Mesothelial cell of epicardium (in vitro differentiated cells): ENCODE data around the gene USP22. TPM values are rescaled to one million over a fixed set of nuclear protein-coding genes. Genes with fewer than 3 reads are reported as not detected.

Source experiments
- DNase-seq, 2 experiments: peaks; one replicate each; pipeline ENCODE4 v3.0.0; 2021; ENCODE audit warnings: low spot score in 2 of 2; ENCODE audit not compliant: unreplicated experiment in 2 of 2
- H3K27ac Mint-ChIP-seq: 2 replicates; pipeline ENCODE4 v1.8.0; 2021; ENCODE audit warnings: mixed read lengths
- H3K27me3 Mint-ChIP-seq: 2 replicates; pipeline ENCODE4 v1.8.0; 2021; ENCODE audit warnings: low read depth, mixed read lengths
- H3K36me3 Mint-ChIP-seq: 2 replicates; pipeline ENCODE4 v1.8.0; 2021; ENCODE audit warnings: mixed read lengths
- H3K4me1 Mint-ChIP-seq: 2 replicates; pipeline ENCODE4 v1.8.0; 2021; ENCODE audit warnings: mixed read lengths
- H3K4me3 Mint-ChIP-seq: 2 replicates; pipeline ENCODE4 v1.8.0; 2021; ENCODE audit warnings: mild to moderate bottlenecking, moderate library complexity, mixed read lengths
- H3K9me3 Mint-ChIP-seq: 2 replicates; pipeline ENCODE4 v1.8.0; 2021; ENCODE audit warnings: mixed read lengths
- CTCF ChIP-seq: fragments of 200-600 bp; sonication (generic); IDR thresholded peaks from one replicate; pipeline ENCODE4 v1.5.0; 2021; ENCODE audit warnings: antibody characterized with exemption; ENCODE audit not compliant: unreplicated experiment
- total RNA-seq: library from RNA; stranded (reverse); gene quantifications from 3 replicates; pipeline ENCODE4 v1.2.1, GENCODE V29; 2021

USP22 gene
- total RNA-seq, 1 donor from 2014 or later, result 348 TPM

DNA sequence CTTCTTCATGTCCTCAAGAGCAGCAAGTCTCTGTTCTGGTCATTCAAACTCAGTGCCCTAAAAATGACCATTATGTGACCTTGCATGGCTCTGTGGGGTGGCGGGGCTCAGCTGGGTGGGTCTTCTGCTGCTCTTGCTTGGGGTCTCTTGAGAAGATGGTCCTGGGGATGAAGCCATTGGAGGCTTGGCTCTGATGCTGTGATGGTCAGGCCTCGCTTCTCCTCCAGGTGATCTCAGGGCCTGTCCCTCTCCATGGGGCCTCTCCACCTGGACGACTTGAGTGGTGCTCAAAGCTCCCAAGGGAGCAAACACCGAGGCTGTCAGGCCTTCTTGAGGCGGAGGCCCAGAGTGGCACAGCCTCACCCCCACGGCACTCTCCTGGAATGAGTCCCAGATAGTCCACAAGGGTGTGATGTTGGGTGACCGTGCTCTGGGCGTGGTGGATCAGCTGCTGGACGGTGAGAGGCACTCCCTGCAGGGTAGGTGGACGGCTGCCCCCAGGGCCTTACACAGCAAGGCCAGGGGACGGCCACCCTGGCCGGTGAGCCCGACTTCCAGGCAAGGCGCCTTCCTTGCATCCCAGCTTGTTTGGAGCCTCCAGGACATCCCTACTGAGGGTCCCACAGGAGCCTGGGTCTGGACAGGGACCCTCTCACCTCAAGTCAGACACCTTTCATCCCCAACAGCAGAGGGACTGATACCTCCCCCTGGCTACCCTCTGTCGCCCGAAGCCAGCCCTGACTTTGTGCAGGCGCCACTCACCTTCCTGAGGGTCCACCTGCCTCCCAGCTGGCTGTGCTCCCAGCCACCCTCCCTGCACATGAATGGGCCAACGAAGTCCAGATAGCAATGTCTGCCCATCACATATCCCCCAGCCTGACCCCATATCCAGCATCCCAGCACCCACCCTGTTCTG, 48.7 kb downstream of the USP22 start:
- Mint-ChIP-seq H3K9me3 (no peaks in the 10 kb centered on the region), H3K27ac (peak overlapping the region; percentile 21), H3K4me1 (peaks cover 24% of the 10 kb centered on the region), H3K27me3 (no peaks in the 10 kb centered on the region), H3K36me3 (peaks cover 4% of the 10 kb centered on the region), H3K4me3 (no peak overlapping the region)
- TF ChIP-seq CTCF, result no peak
- no peak for DNase-seq

- Mint-ChIP-seq H3K4me3 (peak overlapping the region; percentile 4), H3K27ac (peak overlapping the region; percentile 98), H3K4me1 (peaks cover 19% of the 10 kb centered on the region), H3K27me3 (no peaks in the 10 kb centered on the region), H3K9me3 (no peaks in the 10 kb centered on the region), H3K36me3 (peaks cover 4% of the 10 kb centered on the region)
- peak; percentile 95 for TF ChIP-seq CTCF
- DNase-seq, result peak; percentile 51 to 86
These were observed 49.6 kb downstream of the USP22 start for GRCh38 chr17:20992987-20993862.

DNA sequence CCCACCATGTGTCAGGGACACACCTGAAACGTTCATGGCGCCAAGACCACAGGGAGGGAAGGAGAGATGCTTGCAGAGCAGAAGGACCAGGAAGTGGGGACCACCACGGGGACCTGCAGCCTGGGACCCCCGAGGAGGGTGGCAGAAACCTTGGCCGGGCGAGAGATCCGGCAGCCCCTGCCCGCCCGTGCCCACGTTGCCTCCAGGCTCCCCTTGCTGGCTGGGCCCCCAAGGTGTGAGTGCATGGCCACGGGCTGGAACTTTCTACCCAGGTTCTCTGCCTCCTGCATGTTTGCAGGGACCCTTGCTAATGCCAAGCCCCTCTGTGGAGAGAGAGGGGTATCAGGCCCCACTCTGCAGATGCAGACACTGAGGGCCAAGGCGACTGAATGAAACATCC, 50.4 kb downstream of the USP22 start:
- no peak overlapping the region for H3K4me3 Mint-ChIP-seq
- TF ChIP-seq CTCF, result no peak
- no peak for DNase-seq
- no peak overlapping the region for H3K27ac Mint-ChIP-seq
- H3K36me3 Mint-ChIP-seq, result peaks cover 4% of the 10 kb centered on the region
- peaks cover 19% of the 10 kb centered on the region for H3K4me1 Mint-ChIP-seq
- no peaks in the 10 kb centered on the region for H3K9me3 Mint-ChIP-seq
- H3K27me3 Mint-ChIP-seq, result no peaks in the 10 kb centered on the region

- peak overlapping the region; percentile 51 for H3K27ac Mint-ChIP-seq
- peaks cover 12% of the 10 kb centered on the region for H3K36me3 Mint-ChIP-seq
- no peaks in the 10 kb centered on the region for H3K27me3 Mint-ChIP-seq
- H3K4me1 Mint-ChIP-seq, result peaks cover 19% of the 10 kb centered on the region
- TF ChIP-seq CTCF, result no peak
- DNase-seq, result no peak
- H3K4me3 Mint-ChIP-seq, result no peak overlapping the region
- no peaks in the 10 kb centered on the region for H3K9me3 Mint-ChIP-seq
These were observed 51.4 kb downstream of the USP22 start for GRCh38 chr17:20991276-20992037.
